Transverse colon (tissue), 4 donors: ENCODE measurements around the gene KRTAP9-9.

Experiments used
- POLR2A ChIP-seq: fragments of 450-650 bp; IDR thresholded peaks from one replicate; pipeline ENCODE4 v1.6.1; 2016; ENCODE audit warnings: antibody characterized with exemption, mild to moderate bottlenecking, moderate library complexity
- POLR2AphosphoS5 ChIP-seq, 3 donors: sonication (generic); formaldehyde crosslinking; IDR thresholded peaks; one replicate each; pipeline ENCODE4 v1.6.1; 2016; ENCODE audit warnings: antibody characterized with exemption in 3 of 3
- TF ChIP-seq, protein P1 (sequence below), 5 experiments: fragments of 200-600 bp in 3 of 5; fragments of 450-650 bp in 2 of 5; sonication (generic) in 3 of 5; IDR thresholded peaks; 1 replicate in 2 of 5; 2 replicates in 3 of 5; pipeline ENCODE4 v1.5.1; 2016 to 2017; ENCODE audit warnings: antibody characterized with exemption in 5 of 5, inconsistent platforms in 3 of 5, mild to moderate bottlenecking in 2 of 5, moderate library complexity in 1 of 5

- TF ChIP-seq, protein P1, sequence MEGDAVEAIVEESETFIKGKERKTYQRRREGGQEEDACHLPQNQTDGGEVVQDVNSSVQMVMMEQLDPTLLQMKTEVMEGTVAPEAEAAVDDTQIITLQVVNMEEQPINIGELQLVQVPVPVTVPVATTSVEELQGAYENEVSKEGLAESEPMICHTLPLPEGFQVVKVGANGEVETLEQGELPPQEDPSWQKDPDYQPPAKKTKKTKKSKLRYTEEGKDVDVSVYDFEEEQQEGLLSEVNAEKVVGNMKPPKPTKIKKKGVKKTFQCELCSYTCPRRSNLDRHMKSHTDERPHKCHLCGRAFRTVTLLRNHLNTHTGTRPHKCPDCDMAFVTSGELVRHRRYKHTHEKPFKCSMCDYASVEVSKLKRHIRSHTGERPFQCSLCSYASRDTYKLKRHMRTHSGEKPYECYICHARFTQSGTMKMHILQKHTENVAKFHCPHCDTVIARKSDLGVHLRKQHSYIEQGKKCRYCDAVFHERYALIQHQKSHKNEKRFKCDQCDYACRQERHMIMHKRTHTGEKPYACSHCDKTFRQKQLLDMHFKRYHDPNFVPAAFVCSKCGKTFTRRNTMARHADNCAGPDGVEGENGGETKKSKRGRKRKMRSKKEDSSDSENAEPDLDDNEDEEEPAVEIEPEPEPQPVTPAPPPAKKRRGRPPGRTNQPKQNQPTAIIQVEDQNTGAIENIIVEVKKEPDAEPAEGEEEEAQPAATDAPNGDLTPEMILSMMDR (IDR thresholded peaks at IDR 0.05): no peak
- TF ChIP-seq POLR2A (no peak), POLR2AphosphoS5 (IDR thresholded peaks at IDR 0.05) (no peak)
These were observed 9.9 kb downstream of the KRTAP9-9 start, which contains the start of gene KRTAP9-6 for GRCh38 chr17:41265078-41265477.
